SW480 (cell line): Measurements from ENCODE around the gene TNFRSF11A.
A peak's percentile ranks its signal among the peaks of the same experiment; 100 is the strongest.

Experiments
- DNase-seq: peaks from one replicate; pipeline ENCODE4 v3.0.0-alpha.2; 2016; ENCODE audit warnings: low spot score

TNFRSF11A gene

GRCh38 chr18:62384610-62385097 is 59.5 kb downstream of the TNFRSF11A start:
- DNase-seq, result no peak

GRCh38 chr18:62386091-62386490 is 61.0 kb downstream of the TNFRSF11A start:
- no peak for DNase-seq

GRCh38 chr18:62386601-62387000 is 61.5 kb downstream of the TNFRSF11A start:
- no peak for DNase-seq

GRCh38 chr18:62387257-62387656 is 62.1 kb downstream of the TNFRSF11A start:
- no peak for DNase-seq

- peak; percentile 2 for DNase-seq
Measured at GRCh38 chr18:62388855-62389760, 64.0 kb downstream of the TNFRSF11A start.

GRCh38 chr18:62389761-62390481 is 64.8 kb downstream of the TNFRSF11A start:
- no peak for DNase-seq

- DNase-seq, result no peak
Measured at GRCh38 chr18:62394006-62394763, 69.1 kb downstream of the TNFRSF11A start.

- no peak for DNase-seq
Measured at GRCh38 chr18:62396381-62396780, 71.3 kb downstream of the TNFRSF11A start.

- DNase-seq, result no peak
Measured at GRCh38 chr18:62396967-62397366, 71.9 kb downstream of the TNFRSF11A start.

- no peak for DNase-seq
Measured at GRCh38 chr18:62398291-62398690, 73.2 kb downstream of the TNFRSF11A start.

GRCh38 chr18:62399276-62399675 is 74.2 kb downstream of the TNFRSF11A start:
- DNase-seq, result no peak

- peak; percentile 56 for DNase-seq
Measured at GRCh38 chr18:62399781-62400308, 74.7 kb downstream of the TNFRSF11A start.

GRCh38 chr18:62400916-62401315 is 75.8 kb downstream of the TNFRSF11A start:
- DNase-seq, result no peak

GRCh38 chr18:62402342-62402948 is 77.3 kb downstream of the TNFRSF11A start:
- DNase-seq, result no peak

- no peak for DNase-seq
Measured at GRCh38 chr18:62403120-62403519, 78.0 kb downstream of the TNFRSF11A start.

- DNase-seq, result no peak
Measured at GRCh38 chr18:62404881-62405280, 79.8 kb downstream of the TNFRSF11A start.

- no peak for DNase-seq
Measured at GRCh38 chr18:62407660-62408059, 82.5 kb downstream of the TNFRSF11A start.

- DNase-seq, result no peak
Measured at GRCh38 chr18:62409821-62410220, 84.7 kb downstream of the TNFRSF11A start.

GRCh38 chr18:62412231-62412979 is 87.3 kb downstream of the TNFRSF11A start:
- no peak for DNase-seq

GRCh38 chr18:62413206-62413605 is 88.1 kb downstream of the TNFRSF11A start:
- DNase-seq, result no peak

GRCh38 chr18:62418258-62418657 is 93.1 kb downstream of the TNFRSF11A start:
- no peak for DNase-seq
